Skeletal muscle cell (primary cell): ENCODE measurements around the gene SIK2.

Source experiments
- DNase-seq: peaks from one replicate; pipeline ENCODE4 v3.0.0-alpha.2; 2010; ENCODE audit warnings: low read depth
- H3K4me3 ChIP-seq: 2 replicates; pipeline ENCODE4 v1.5.1; 2011; ENCODE audit warnings: low read depth, mild to moderate bottlenecking, control low read depth, low read length, moderate library complexity

SIK2 gene

DNA sequence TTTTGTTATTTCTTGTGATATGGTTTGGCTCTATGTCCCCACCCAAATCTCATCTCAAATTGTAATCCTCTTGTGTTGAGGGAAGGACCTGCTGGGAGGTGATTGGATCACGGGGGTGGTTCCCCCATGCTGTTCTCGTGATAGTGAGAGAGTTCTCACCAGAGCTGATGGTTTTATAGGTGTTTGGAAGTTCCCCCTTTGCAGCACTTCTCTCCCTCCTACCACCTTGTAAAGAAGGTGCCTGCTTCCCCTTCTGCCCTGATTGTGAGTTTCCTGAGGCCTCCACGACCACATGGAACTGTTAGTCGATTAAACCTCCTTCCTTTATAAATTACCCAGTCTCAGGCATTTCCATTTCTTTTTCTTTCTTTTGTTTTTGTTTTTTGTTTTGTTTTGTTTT, 24.4 kb upstream of the SIK2 start:
- DNase-seq = no peak
- no peak overlapping the region for H3K4me3 ChIP-seq

DNA sequence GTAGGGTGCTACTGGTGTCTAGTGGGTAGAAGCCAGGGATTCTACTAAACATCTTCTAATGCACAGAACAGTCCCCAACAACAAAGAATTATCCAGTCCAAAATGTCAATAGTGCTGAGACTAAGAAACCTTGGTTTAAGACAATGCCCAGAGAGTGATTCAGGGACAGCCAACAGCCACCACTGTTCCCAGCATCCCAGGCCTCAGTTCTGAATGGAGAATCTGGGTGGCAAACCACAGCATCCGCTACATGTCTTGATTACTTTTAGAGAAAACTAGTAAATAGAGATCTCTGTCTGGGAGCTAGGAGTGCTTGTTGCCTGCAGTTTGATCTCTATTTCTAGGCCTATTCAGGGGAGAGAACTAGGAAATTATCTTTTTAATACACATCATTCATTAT, 20.9 kb upstream of the SIK2 start:
- H3K4me3 ChIP-seq = no peak overlapping the region
- no peak for DNase-seq

DNA sequence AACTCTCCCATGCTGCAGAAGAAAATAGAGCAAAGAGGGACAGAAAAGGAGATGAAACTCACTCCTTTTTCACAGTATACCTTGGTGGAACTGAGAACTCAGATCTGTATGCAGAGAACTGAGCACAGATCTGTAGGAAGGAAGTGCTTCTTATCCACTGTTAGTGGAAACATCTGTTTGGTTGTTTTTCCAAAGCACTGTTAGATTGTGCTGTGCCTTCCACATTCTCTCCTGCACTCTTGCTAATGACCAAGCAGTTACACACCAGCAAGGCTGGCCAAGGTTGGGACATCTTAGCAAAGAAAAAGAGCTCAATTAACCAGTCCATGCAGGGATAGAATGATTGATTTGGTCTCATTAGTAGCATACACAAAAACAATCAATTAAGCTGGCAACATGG, 20.1 kb upstream of the SIK2 start:
- no peak for DNase-seq
- no peak overlapping the region for H3K4me3 ChIP-seq

DNA sequence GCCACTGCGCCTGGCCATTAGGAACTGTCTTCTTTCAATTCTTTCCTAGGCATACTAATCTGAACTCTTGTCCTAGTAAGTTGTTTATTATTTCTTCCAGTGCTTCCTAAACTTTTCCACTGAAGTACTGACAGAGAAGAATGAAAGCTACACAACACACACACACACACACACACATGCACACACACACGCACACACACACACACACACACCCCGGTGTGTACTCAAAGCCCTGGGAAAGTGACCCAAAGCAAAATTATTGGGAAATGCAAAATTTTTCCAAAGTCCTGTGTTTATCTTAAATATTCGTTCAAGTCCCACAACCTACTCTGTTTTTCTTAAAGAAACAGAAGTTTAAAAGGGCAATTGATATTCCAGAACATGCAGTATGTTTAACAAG, 19.4 kb upstream of the SIK2 start:
- H3K4me3 ChIP-seq = no peak overlapping the region
- DNase-seq = no peak

DNA sequence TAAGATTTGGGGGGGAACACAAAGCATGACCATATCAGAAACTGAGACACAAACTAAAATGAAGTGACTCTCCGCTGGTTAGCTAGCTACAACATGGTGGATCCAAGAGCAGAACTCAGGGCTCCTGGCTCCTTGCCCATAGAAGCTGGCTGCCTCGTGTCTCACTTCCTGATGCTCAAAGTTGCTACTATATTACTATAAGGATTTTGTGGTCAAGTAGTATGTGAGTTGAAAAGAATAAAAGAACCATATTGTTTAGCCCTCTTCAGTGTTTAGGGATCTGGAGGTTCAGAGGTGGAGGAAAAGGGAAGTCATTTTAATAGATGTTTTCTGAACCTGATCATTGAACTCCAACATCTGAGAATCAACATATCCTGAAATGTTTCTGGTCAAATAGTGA, 16.9 kb upstream of the SIK2 start:
- H3K4me3 ChIP-seq = no peak overlapping the region
- no peak for DNase-seq

DNA sequence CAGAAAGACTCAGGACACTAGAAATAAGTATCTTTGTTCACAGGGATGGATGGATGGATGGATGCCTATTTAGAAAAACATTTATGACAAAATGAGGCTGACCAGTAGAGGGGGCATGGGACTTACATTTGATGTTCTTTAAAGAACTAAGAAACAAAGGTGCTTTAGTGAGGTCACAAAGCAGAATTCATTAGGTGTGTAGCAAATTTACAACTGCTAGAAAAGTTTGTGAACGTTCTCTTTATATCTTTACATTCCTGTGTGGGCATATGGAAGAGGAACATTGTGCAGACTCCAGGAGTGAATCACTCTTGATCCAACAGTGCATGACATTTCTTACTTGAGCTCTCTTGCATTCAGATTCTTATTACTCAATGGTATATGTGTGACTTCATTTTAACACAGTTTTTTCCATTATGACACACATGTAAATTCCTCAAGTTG, 15.8 kb upstream of the SIK2 start:
- DNase-seq = no peak
- H3K4me3 ChIP-seq = no peak overlapping the region

DNA sequence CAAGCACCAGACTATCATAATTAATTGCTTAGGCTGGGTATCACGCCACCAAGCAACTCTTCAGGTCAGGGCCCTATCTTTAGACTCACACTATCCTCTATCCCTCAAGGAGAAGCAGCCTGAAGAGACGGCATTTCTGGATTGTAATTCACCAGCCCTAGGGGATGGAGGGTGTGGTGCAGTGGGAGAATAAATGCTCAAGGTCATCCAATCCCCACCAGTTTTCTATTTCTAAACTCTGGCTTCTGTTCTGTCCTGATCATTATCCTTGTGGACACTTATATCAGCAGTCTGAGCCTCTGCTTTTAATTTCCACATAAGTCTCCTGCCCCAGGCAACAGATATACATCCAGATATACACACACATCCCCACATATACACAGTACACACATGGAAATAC, 13.1 kb upstream of the SIK2 start:
- no peak for DNase-seq
- H3K4me3 ChIP-seq = no peak overlapping the region

DNA sequence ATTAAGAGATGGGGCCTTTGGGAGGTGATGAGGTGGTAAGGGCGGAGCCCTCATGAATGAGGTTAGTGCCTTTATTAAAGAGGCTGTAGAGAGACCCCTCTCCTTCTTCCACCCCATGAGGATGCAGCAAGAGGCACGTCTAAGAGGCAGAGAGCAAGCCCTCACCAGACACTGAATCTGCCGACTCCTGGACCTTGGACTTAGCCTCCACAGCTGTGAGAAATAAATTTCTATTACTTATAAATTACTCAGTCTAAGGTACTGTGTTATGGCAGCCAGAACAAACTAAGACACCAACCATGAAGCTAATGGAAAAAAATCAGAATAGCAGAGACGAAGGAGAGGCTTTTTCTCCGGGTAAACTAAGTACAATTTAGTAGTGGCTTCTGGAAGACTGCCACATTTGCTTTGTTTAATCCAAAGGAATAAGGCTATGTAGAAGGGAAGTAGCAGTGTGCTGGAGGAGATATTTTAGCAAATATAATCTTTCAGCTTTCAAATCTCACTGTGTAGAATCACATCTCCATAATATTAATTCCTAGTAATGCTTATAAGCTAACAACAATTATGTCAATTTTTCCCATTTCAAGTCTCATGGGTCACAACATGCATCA, 12.3 kb upstream of the SIK2 start:
- H3K4me3 ChIP-seq = no peak overlapping the region

DNA sequence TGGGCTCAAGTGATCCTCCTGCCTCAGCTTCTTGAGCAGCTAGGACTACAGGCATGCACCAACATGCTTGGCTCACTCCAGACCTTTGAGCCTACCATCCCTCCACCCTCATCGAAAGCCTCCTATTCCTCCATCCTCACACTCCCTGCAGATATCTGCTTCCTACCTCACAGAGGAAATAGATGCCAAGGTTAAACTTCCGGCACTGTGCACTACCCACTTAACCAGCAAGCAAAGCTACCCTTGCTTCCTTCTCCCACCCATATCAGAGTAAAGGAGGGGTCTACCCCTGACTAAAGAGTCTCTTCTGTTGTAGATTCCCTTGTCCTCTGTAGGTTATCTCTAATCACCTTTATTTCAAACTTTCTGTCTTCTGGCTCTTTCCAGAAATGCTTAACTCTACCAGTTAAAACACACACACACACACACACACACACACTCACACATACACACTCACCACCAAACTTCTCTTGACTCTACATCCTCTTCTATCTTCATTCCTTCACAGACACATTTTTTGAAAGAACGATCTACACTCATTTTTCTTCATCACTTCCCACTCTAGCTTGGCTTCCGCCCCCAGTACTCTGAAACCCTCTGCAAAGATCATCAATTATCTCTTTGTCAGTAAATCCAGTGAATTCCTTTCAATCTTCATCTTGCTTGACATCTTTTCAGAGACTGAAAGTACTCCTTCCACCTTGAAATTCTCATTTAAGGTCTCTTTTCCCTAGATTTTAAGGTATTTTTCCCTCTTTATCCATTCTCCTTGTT, 10.9 kb upstream of the SIK2 start:
- H3K4me3 ChIP-seq = no peak overlapping the region
- no peak for DNase-seq

More for the DNA sequence above, 12.3 kb upstream of the SIK2 start:
- no peak for DNase-seq

DNA sequence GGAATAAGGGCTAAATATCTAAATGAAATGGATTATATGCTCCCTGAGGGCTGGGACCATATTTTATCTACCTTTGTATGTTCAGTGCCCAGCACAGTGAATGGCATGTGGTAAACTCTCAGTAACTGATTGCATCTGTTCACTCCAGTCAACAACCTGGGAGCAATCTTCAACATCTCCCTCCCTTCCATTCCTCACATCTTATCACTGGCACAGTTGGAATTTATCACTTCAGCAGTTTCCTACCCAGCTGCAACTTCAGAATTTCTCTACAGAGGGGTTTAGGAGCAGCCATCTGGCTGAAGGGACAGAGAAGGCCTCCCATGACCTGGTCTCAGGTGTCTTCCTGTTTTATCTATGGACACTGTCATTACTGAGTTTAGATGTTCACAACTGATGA, 9.8 kb upstream of the SIK2 start:
- no peak overlapping the region for H3K4me3 ChIP-seq
- DNase-seq = no peak

DNA sequence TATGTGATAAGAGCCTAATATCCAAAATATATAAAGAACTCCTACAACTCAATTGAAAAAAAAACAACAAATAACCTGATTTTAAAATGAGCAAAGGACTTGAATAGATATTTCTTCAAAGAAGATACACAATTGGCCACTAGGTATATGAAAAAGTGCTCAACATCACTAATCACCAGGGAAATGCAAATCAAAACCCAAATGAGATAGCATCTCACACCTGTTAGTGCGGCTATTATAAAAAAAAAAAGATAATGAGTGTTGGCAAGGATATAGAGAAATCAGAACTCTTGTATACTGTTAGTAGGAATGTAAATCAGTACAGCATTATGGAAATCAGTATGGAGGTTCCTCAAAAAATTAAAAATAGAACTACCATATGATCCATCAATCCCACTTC, 5.9 kb upstream of the SIK2 start:
- no peak overlapping the region for H3K4me3 ChIP-seq
- no peak for DNase-seq

DNA sequence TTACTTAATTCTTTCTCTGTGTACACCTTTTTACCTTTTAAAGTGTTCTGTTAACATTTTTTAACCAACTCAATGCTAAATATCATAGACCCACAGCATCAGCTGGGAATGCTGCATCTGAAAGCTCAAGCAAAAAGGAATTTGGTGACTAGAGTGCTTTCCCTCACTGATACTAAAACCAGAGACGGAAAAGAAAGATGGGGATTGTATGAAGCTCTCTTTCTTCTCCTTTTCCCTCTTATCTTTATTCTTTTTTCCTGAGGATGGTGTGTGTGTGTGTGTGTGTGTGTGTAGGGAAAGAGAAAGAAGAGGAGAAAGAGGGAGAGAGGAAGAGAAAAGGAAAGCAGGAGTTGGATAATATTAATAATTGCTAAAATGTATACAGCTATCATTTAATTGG, 4.1 kb upstream of the SIK2 start:
- no peak for DNase-seq
- no peak overlapping the region for H3K4me3 ChIP-seq

DNA sequence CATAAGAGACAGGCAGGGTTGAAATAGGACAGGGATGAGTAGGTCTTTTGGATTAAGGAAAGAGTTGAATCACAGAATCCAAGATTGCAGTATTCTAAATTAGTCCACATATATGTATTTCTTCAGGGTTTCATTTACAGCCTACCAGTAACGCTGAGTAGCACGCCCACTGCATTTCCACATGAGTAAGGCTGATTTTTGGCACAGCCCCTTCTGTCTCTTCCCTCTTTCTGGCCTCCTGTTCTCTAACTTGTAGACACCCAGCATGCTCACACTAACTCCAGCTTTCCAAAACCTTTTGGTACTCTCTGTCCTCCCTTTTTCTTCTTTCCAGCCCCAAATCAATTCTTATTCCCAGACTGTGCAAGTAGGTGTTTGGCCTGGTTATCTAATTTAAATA, 3.7 kb upstream of the SIK2 start:
- peak; percentile 77 for DNase-seq
- H3K4me3 ChIP-seq = no peak overlapping the region

DNA sequence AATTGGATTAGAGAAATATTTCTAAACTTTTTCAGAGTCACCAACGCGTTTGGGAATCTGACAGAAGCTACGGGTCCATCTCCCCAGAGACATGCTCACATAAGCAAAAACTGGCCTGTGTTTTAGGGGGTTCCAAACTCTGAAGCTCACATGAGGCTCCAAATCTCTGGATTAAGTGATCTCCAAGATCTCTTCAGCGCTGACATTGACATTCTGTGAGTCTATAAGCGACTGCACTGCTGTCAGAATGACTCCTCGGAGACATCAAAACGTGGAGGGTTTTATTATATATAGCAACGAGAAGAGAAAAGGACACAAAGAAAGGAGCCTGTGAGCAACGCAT, 642 bp upstream of the SIK2 start:
- peak overlapping the region; percentile 46 for H3K4me3 ChIP-seq
- no peak for DNase-seq

DNA sequence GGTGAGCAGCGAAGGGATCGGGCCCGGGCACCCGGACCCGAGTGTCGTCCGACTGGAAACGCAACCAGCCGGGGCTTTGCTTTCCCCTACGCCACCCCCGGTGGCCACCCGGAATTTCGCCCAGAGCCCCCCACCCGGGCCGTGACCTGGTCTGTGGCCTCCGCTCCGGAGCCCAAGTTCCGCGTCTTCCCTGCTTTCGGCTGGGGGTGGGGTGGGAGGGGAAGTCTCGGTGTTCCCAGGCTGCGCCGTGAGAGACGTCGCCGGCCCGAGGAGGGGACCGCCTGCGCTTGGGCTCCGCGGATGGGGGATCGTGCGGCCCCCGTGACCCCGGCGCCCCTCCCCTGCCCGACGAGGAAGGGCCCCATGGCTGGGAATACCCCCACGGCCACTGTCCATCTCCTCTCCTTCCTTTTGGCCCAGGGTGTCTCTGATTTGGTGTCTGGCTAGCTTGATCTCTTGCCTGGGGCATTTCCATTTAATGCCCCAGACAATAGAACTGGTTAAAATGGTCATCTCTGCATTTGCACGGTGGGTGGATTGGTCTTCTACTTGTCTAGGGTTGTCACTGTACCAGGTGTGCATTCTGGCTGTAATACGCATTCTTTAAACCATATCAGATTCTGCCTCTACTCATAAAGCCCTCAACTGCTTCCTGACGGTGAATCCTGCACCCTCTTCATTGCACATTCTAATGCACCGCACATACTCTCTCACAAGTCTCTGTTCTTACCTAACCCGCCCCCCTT, 789 bp downstream of the SIK2 start:
- no peak for DNase-seq
- H3K4me3 ChIP-seq = peak overlapping the region; percentile 87

DNA sequence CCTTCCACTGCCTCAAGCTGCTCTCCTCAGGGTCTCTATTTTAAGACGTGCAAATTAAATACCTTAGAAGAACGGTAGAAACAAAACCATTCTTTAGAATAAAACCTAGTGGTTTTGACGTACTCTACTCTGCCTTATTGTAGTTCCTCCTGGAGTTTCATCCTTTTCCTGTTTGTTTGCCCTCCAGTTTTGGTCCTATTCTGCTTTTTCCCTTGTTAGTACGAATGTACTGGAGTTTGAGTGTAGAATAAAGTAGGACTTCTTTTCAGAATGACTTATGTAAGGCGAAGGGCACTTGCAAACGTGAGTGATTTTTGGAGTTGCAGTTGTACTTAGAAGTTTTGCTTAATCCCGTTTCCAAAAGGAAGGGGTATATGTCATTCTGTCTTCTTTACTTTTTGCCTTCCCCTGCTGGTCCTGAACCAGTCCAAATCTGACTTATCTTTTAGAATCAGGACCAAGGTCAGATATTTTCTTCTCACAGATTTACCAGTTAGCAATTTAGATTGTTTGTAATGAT, 1.4 kb downstream of the SIK2 start:
- no peak for DNase-seq
- H3K4me3 ChIP-seq = peak overlapping the region; percentile 87

DNA sequence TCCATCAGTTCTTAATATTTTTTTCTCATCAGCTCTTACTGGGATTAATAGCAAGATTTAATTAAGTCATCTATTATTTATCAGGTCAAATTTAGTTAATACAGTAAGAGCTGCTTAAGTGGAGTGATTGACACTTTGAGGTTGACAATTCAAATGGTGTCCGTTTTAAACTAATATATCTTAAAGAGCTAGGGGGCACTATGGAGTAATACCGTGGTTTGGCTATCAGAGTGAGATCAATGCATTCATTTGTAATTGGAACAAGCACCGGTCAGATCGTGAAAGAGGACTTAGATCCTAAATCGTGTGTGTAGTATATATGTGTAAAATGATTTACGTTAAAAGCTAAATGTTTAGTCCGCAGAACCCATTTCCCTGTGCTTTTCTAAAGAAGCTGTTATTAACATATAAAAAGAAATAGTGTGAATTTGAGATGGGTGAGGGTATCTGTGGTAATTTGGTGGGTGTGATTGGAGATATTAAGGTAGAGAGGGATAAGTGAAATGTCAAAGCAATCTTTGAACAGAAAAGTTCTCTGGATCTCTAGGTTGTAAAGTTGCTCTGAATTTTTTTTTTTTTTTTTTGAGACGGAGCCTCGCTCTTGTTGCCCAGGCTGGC, 2.3 kb downstream of the SIK2 start:
- peak overlapping the region; percentile 87 for H3K4me3 ChIP-seq
- no peak for DNase-seq

DNA sequence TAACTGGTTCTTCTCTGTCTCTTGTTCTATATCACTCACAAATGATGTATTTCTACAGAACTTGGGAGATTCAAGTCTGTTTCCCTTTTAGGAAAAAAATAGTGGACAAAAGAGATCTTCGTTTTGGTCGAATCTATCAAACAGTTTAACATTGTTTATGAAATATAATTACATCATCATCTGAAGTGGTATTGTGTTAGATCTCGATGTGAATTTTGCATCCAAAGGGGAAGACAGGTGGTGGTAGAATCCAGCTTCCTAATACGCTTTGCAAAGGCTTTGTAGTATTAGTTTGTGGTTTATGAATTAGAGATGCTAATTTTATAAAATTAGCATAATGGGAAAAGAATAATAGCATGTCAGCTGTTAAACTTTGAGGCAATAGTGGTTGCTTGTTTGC, 3.4 kb downstream of the SIK2 start:
- H3K4me3 ChIP-seq = no peak overlapping the region
- no peak for DNase-seq

DNA sequence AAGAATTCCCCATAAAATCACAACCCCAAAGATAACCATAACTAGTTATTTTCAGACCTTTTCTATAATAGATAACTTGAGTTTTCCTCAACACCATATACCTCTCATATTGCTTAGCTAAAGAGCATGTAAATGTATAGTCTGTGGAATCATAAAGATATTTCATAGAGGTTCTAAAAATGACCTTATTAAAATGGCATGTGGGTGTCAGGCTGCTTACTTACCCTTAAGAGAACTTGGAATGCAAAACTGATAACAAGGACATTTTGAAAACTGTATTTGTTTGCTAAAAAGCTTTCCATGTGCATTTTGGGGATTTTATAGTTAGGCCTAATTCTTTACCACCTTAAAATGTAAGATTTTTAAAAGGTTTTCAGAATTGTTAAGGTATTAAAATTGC, 4.7 kb downstream of the SIK2 start:
- H3K4me3 ChIP-seq = no peak overlapping the region
- DNase-seq = no peak

DNA sequence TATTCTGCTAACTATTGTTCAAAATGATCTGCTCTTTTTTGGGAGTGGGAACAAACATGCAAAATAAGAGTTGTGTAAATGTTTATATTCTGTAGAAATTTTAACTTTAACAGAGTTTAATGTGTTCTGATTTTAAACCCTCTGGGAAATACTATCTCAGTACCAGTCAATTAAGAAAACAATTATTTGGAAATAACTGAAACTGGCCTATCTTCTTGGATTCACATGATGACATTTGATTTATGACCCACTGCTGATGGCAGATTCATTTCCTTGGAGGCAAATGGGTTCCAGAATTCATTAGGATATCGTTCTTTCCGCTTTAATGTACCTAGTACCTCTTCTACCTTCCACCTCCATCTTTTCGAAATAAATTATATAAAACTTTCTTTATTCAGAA, 5.5 kb downstream of the SIK2 start:
- no peak for DNase-seq
- H3K4me3 ChIP-seq = no peak overlapping the region
